Sigmoid colon (tissue), 4 donors: ENCODE results near the gene ZNF207.

ENCODE experiments used
- CTCF ChIP-seq, 4 experiments: fragments of 450-650 bp in 3 of 4; fragments of 200-600 bp in 1 of 4; IDR thresholded peaks; one replicate each; pipeline ENCODE4 v1.5.1; 2016 to 2019; ENCODE audit warnings: antibody characterized with exemption in 4 of 4, mild to moderate bottlenecking in 3 of 4, moderate library complexity in 2 of 4
- EP300 ChIP-seq, 4 donors: sonication (generic); formaldehyde crosslinking; IDR thresholded peaks; one replicate each; pipeline ENCODE4 v1.6.1; 2017; ENCODE audit warnings: antibody characterized with exemption in 4 of 4

DNA sequence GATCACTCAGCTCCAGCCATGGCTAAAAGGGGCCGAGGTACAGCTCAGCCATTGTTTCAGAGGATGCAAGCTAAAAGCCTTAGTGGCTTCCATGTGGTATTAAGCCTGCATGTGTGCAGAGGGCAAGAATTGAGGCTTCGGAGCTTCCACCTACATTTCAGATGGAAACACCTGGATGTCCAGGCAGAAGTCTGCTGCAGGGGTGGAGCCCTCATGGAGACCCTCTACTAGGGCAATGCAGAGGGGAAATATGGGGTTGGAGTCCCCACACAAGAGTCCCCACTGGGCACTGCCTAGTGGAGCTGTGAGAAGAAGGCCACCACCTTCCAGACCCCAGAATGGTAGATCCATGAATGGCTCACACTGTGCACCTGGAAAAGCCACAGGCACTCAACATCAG, 79.6 kb downstream of the ZNF207 start:
- TF ChIP-seq CTCF (IDR thresholded peaks at IDR 0.05) = no peak
- TF ChIP-seq EP300 (IDR thresholded peaks at IDR 0.05) = no peak
